Nephron (organoid): Measurements from ENCODE around the gene EXO1.
"Not testable (repeated sequence)": the region's sequence is repeated elsewhere in the genome, so short reads cannot be mapped to it uniquely, and the experiment has no call there.

ENCODE experiments used
- H3K27ac Mint-ChIP-seq, 3 experiments: 2 replicates each; pipeline ENCODE4 v1.8.0; 2020; ENCODE audit warnings: mixed read lengths in 3 of 3, mild to moderate bottlenecking in 2 of 3, moderate library complexity in 1 of 3
- H3K27me3 Mint-ChIP-seq: 2 replicates; pipeline ENCODE4 v1.8.0; 2021; ENCODE audit warnings: low read depth, mild to moderate bottlenecking, moderate library complexity, mixed read lengths
- H3K36me3 Mint-ChIP-seq: 2 replicates; pipeline ENCODE4 v1.8.0; 2020; ENCODE audit warnings: low read depth, mixed read lengths
- H3K4me1 Mint-ChIP-seq: 2 replicates; pipeline ENCODE4 v1.8.0; 2020; ENCODE audit warnings: mixed read lengths
- H3K4me3 Mint-ChIP-seq, 3 experiments: 2 replicates each; pipeline ENCODE4 v1.8.0; 2020; ENCODE audit warnings: mild to moderate bottlenecking in 3 of 3, mixed read lengths in 3 of 3, moderate library complexity in 2 of 3
- H3K9me3 Mint-ChIP-seq: 2 replicates; pipeline ENCODE4 v1.8.0; 2020; ENCODE audit warnings: mixed read lengths
- TF ChIP-seq, protein P1 (sequence below), 3 experiments: fragments of 200-600 bp; sonication (generic); IDR thresholded peaks; one replicate each; pipeline ENCODE4 v1.5.0; 2021; ENCODE audit warnings: antibody characterized with exemption in 3 of 3; ENCODE audit not compliant: unreplicated experiment in 3 of 3

EXO1 gene

DNA sequence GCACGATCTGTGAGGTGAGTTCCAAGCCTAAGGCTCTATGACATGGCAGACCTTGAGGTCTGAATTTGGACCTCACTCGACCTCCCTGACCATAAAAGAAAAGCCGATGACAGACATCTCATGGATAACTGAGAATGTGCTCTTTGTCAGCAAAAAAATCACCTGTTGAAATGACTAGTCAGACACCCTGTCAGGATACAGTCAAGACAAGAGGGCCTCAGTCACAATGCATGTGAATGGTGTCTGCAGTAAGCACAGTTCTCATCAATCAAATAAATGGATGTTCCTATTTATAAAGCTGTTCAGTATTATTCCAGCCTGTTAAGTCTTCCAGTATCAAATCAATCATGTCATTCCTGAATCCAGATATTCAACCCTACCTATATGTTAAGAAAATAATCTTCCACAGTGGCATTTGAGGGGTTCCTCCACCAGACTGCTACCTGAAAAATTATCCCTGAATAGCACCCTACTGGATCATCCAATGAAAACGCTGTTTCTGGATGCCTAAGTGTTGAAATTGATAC lies 28.6 kb upstream of the EXO1 start:
- peaks cover 3% of the 10 kb centered on the region for H3K27me3 Mint-ChIP-seq
- no peak overlapping the region for H3K27ac Mint-ChIP-seq
- TF ChIP-seq, protein P1, sequence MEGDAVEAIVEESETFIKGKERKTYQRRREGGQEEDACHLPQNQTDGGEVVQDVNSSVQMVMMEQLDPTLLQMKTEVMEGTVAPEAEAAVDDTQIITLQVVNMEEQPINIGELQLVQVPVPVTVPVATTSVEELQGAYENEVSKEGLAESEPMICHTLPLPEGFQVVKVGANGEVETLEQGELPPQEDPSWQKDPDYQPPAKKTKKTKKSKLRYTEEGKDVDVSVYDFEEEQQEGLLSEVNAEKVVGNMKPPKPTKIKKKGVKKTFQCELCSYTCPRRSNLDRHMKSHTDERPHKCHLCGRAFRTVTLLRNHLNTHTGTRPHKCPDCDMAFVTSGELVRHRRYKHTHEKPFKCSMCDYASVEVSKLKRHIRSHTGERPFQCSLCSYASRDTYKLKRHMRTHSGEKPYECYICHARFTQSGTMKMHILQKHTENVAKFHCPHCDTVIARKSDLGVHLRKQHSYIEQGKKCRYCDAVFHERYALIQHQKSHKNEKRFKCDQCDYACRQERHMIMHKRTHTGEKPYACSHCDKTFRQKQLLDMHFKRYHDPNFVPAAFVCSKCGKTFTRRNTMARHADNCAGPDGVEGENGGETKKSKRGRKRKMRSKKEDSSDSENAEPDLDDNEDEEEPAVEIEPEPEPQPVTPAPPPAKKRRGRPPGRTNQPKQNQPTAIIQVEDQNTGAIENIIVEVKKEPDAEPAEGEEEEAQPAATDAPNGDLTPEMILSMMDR (IDR thresholded peaks at IDR 0.05; ENCODE audit: unreplicated experiment in 3 of 3) = no peak
- no peaks in the 10 kb centered on the region for H3K9me3 Mint-ChIP-seq
- H3K4me3 Mint-ChIP-seq = no peak overlapping the region
- no peaks in the 10 kb centered on the region for H3K4me1 Mint-ChIP-seq
- H3K36me3 Mint-ChIP-seq = no peaks in the 10 kb centered on the region

DNA sequence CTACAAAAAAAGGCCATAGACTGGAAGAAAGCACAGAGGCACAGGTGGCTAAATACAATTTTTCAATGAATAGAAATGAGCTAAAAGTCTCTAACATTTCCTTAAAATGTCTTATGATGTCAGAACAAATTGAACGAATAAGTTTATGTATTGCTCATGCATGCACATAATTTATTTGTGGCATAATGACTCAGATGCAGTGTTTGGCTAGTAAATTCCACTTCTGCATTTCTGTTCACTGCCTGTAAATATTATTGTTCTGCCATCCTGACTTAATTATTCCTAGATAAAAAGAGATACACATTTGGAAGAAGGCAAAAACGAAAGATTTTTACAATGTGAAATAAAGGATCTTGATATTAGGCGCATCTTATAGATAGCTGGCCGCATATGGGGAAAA lies 26.6 kb upstream of the EXO1 start:
- TF ChIP-seq, protein P1 (IDR thresholded peaks at IDR 0.05; ENCODE audit: unreplicated experiment in 3 of 3) = no peak
- no peaks in the 10 kb centered on the region for H3K36me3 Mint-ChIP-seq

DNA sequence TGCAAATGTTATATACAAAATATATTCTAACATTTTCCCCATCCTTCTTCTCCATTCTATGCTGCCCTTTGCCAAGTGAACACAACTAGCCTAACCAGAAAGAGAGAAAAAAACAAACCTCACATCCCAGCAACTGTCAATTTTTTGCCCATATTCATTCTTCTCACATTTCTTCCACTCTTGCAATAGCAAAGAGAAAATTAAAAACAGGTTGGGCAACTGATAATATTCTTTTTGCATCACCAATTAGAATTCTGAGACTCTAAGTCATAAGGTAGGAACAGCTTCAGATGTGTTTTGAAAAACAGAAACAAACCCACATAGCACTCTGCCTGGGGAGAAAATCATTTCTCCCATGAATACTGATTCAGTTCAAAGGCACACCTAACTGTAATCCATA lies 25.2 kb upstream of the EXO1 start:
- H3K4me3 Mint-ChIP-seq = no peak overlapping the region
- H3K36me3 Mint-ChIP-seq = no peaks in the 10 kb centered on the region
- H3K27me3 Mint-ChIP-seq = peaks cover 3% of the 10 kb centered on the region
- H3K9me3 Mint-ChIP-seq = no peaks in the 10 kb centered on the region
- H3K27ac Mint-ChIP-seq = no peak overlapping the region
- TF ChIP-seq, protein P1 (IDR thresholded peaks at IDR 0.05; ENCODE audit: unreplicated experiment in 3 of 3) = no peak
- no peaks in the 10 kb centered on the region for H3K4me1 Mint-ChIP-seq

More for the DNA sequence above, 26.6 kb upstream of the EXO1 start:
- Mint-ChIP-seq H3K9me3 (no peaks in the 10 kb centered on the region), H3K4me3 (no peak overlapping the region), H3K27ac (no peak overlapping the region), H3K4me1 (no peaks in the 10 kb centered on the region), H3K27me3 (peaks cover 3% of the 10 kb centered on the region)

DNA sequence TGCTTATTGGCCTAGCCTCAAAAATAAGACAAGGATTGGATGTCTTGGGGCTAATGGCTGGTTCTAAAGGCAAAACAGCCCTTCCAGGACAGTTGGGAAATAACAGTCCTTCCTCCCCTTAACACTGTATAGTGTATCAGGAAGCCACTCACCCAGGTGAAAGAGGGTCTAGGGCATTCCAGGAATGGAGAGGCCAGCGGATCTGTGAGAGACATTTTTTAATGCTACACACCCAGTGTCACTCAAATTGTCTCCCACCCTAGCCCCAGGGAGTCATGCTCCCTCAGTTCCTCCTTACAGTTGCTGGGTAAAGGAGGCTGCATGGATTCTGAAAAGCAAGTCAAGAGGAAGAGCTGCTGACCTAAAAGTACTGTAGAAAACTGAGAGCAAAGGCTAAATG lies 24.1 kb upstream of the EXO1 start:
- Mint-ChIP-seq H3K27me3 (peaks cover 3% of the 10 kb centered on the region), H3K27ac (no peak overlapping the region), H3K9me3 (no peaks in the 10 kb centered on the region), H3K36me3 (no peaks in the 10 kb centered on the region), H3K4me3 (no peak overlapping the region), H3K4me1 (peaks cover 8% of the 10 kb centered on the region)
- TF ChIP-seq, protein P1 (IDR thresholded peaks at IDR 0.05; ENCODE audit: unreplicated experiment in 3 of 3) = no peak

DNA sequence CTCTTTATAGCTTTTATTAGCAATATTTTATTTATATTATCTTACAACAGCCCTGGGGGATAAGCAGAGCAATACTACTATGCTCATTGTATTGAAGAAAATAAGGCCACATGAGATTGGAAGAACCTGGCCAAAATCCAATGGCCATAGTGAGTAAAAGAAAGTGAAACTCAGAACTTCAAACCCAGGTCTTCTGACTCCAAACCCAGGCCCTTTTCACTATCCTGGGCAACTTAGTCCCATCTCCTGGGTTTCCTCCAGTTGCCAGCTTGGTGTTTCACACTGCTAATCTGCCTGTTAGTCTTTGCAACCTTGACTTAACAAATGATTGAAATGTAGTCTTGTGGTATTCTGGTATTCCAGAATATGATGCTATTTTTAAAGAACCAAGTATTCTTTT lies 22.4 kb upstream of the EXO1 start:
- Mint-ChIP-seq H3K4me1 (peaks cover 8% of the 10 kb centered on the region), H3K27ac (no peak overlapping the region), H3K9me3 (no peaks in the 10 kb centered on the region), H3K4me3 (no peak overlapping the region), H3K36me3 (no peaks in the 10 kb centered on the region), H3K27me3 (peaks cover 8% of the 10 kb centered on the region)
- TF ChIP-seq, protein P1 (IDR thresholded peaks at IDR 0.05; ENCODE audit: unreplicated experiment in 3 of 3) = no peak

DNA sequence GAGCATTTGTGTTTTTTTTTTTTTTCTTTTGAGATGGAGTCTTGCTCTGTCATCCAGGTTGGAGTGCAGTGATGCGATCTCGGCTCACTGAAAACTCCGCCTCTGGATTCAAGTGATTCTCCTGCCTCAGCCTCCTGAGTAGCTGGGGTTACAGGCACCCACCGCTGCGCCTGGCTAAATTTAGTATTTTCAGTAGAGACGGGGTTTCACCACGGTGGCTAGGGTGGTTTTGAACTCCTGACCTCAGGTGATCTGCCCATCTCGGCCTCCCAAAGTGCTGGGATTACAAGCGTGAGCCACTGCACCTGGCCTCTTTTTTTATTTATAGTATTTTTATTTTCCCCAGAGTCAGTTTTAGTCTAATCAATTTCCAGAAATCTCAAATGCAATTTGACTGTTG lies 21.4 kb upstream of the EXO1 start:
- H3K27me3 Mint-ChIP-seq = peaks cover 11% of the 10 kb centered on the region
- H3K4me1 Mint-ChIP-seq, H3K4me3 Mint-ChIP-seq, H3K36me3 Mint-ChIP-seq, H3K27ac Mint-ChIP-seq, H3K9me3 Mint-ChIP-seq: not testable (repeated sequence)
